Measurements from ENCODE around the gene KCNG1.
"Not testable (repeated sequence)": the region's sequence is repeated elsewhere in the genome, so short reads cannot be mapped to it uniquely, and the experiment has no call there.

Gene KCNG1

GRCh38 chr20:50980851-50981713, 41.8 kb downstream of the KCNG1 start:
- H3K4me3 ChIP-seq (ENCODE audit: low read depth, low read length): no peak overlapping the region
- peak; percentile 77 for TF ChIP-seq CTCF (IDR thresholded peaks at IDR 0.05; ENCODE audit: insufficient read depth, low read length, missing control alignments)
- DNase-seq (ENCODE audit: low read depth, low spot score): no peak

GRCh38 chr20:50980071-50980681, 42.7 kb downstream of the KCNG1 start:
- POLR2A ChIA-PET: interaction anchor here (1.0 to 1.4 kb wide), 6 partner anchors 22 to 409 kb away, joined by 3 to 6 read pairs (median 4); partner anchors contain the start of genes BCAS4, DPM1 and MOCS3
- no peak for TF ChIP-seq CTCF (IDR thresholded peaks at IDR 0.05; ENCODE audit: insufficient read depth, low read length, missing control alignments)
- CTCF ChIA-PET: interaction anchor here (0.8 to 14.9 kb wide), 22 partner anchors 9 to 644 kb away, joined by 3 to 626 read pairs (median 10); partner anchors contain the start of gene BCAS4
- no peak overlapping the region for H3K4me3 ChIP-seq (ENCODE audit: low read depth, low read length)
- DNase-seq (ENCODE audit: low read depth, low spot score): peak; percentile 99

More at GRCh38 chr20:50980851-50981713, 41.8 kb downstream of the KCNG1 start:
- POLR2A ChIA-PET: interaction anchor here (0.6 to 1.4 kb wide), 6 partner anchors 186 to 408 kb away, joined by 3 to 6 read pairs (median 4); partner anchors contain the start of gene BCAS4
- CTCF ChIA-PET: interaction anchor here (0.5 to 14.9 kb wide), 53 partner anchors 8 to 1079 kb away, joined by 3 to 626 read pairs (median 4); partner anchors contain the start of genes BCAS4, DPM1 and MOCS3

DNA sequence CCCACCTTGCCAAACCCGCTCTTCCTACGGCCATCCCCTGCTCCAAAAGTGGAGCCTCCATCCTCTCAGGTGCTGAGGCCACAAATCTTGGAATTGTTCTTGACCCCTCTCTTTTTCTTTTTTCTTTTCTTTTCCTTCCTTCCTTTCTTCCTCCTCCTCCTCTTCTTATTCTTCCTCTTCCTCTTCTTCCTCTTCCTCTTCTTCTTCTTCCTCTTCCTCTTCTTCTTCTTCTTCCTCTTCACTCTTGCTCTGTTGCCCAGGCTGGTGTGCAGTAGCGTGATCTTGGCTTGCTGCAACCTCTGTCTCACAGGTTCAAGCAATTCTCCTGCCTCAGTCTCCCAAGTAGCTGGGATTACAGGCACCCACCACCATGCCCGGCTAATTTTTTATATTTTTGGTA, 44.4 kb downstream of the KCNG1 start:
- CTCF ChIA-PET: interaction anchor here (0.6 to 11.6 kb wide), 2 partner anchors 185 to 1150 kb away, joined by 3 to 111 read pairs; partner anchors contain the start of gene BCAS4
- H3K4me3 ChIP-seq (ENCODE audit: low read depth, low read length); DNase-seq (ENCODE audit: low read depth, low spot score); POLR2A ChIA-PET: not testable (repeated sequence)

GRCh38 chr20:50977066-50978021, 45.6 kb downstream of the KCNG1 start:
- no peak for TF ChIP-seq CTCF (IDR thresholded peaks at IDR 0.05; ENCODE audit: insufficient read depth, low read length, missing control alignments)
- ChIA-PET POLR2A (no interaction called here), CTCF (interaction anchor here (11.6 kb wide), 1 partner anchor 184 kb away, joined by 111 read pairs; the partner anchor contains the start of gene BCAS4)
- DNase-seq (ENCODE audit: low read depth, low spot score): no peak
- no peak overlapping the region for H3K4me3 ChIP-seq (ENCODE audit: low read depth, low read length)

- DNase-seq (ENCODE audit: low read depth, low spot score): no peak
- CTCF ChIA-PET: interaction anchor here (0.7 to 11.6 kb wide), 4 partner anchors 12 to 331 kb away, joined by 3 to 111 read pairs (median 6); partner anchors contain the start of gene BCAS4
- POLR2A ChIA-PET: no interaction called here
- H3K4me3 ChIP-seq (ENCODE audit: low read depth, low read length): no peak overlapping the region
- no peak for TF ChIP-seq CTCF (IDR thresholded peaks at IDR 0.05; ENCODE audit: insufficient read depth, low read length, missing control alignments)
Observed at GRCh38 chr20:50975701-50976330, 47.1 kb downstream of the KCNG1 start.

- no peak for DNase-seq (ENCODE audit: low read depth, low spot score)
- TF ChIP-seq CTCF (IDR thresholded peaks at IDR 0.05; ENCODE audit: insufficient read depth, low read length, missing control alignments): no peak
- ChIA-PET POLR2A (no interaction called here), CTCF (no interaction called here)
- no peak overlapping the region for H3K4me3 ChIP-seq (ENCODE audit: low read depth, low read length)
Observed at GRCh38 chr20:50969912-50970311, 53.0 kb downstream of the KCNG1 start.

Data from AG04449 (cell line).